NT2/D1 (cell line): ENCODE results near the gene TMEM151A.

Source experiments
- SUZ12 ChIP-seq: IDR thresholded peaks from 2 replicates; pipeline ENCODE4 v1.6.1; 2011; ENCODE audit not compliant: insufficient read length, insufficient read depth; ENCODE audit errors: extremely low read depth
- YY1 ChIP-seq: IDR thresholded peaks from 2 replicates; pipeline ENCODE4 v1.6.1; 2011; ENCODE audit not compliant: insufficient read length, insufficient read depth

DNA sequence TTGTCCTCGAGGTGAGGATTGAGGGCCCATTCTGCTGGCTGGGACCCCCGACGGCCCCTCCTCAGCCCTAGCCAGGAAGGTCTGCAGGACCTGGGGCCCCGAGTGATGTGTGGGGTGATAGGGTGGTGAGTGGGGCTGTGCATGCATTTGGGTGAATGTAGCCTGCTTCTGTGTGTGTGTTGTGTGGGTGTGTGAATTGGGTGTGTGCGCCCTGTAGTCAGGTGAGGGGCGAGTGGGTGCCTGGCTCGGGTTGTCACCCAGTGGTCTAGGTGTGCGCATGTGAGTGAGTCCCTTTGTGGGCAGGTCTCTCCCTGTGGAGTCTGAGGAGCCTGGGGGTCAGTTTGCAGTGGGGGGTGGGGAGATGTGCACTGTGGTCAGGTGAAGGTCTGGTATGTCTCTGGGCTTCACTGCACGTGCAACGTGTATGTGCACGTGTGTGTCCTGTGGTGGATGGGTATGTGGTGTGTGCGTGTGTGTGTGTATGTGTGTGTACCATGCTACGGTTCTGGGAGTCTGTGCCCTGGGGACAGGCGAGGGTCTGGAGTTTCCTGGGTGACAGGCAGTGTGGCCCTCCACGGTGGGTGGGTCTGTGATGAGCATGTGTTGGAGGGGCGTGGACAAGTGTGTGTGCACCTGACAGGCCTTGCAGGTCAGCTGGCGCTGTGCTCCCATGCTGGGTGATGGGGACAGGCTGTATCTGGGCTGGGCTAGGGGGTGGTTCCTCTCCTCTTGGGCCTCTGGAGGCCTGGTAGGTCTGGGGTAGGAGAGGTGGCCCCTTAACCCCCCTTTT is 1.0 kb downstream of the TMEM151A start:
- TF ChIP-seq YY1, result no peak
- TF ChIP-seq SUZ12, result no peak
